Stimulated activated naive CD4-positive, alpha-beta T cell (primary cell): Measurements from ENCODE around the gene G2E3.
"Not testable (repeated sequence)": the region's sequence is repeated elsewhere in the genome, so short reads cannot be mapped to it uniquely, and the experiment has no call there.

Source experiments
- DNase-seq, 6 experiments: peaks; one replicate each; lab custom pipeline; 2025; lab: John Stamatoyannopoulos, UW

G2E3 gene

DNA sequence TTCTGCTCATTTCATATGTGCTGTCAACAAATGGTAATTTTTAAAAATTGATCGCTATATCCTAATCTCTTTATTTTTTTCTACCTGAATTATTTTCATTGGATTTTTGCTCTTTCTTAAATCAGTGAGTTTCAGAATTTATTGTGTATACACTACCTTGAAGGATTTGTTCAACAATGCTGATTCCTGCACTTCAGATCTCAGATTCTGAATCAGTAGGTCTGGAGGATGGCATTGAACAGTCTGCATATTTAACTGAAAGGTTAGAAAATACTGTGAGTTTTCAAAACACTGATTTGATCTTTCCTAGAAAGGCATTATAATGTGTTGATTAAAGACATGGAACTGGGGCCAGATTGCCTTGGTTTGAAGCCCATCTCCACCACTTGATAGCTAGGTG is 1.6 kb downstream of the G2E3 start:
- no peak for DNase-seq

- no peak for DNase-seq
Observed at GRCh38 chr14:30564235-30564867, 5.4 kb downstream of the G2E3 start.

GRCh38 chr14:30564868-30565248 is 5.9 kb downstream of the G2E3 start:
- DNase-seq: no peak

GRCh38 chr14:30569216-30569902 is 10.4 kb downstream of the G2E3 start:
- no peak for DNase-seq

DNA sequence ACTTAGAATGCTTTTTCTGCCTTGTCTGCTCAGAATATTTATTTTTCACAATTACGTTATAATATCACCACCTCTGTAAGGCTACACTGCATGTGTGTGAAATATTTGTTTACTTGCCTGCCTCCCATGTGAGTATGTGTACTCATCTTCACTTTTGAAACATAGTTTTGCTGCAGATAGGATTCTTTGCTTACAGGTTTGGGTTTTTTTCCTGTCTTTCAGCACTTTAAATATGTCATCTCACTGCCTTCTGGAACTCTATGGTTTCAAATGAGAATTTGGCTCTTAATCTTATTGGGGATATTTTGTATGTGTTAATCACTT is 10.9 kb downstream of the G2E3 start:
- DNase-seq: no peak

GRCh38 chr14:30572237-30572636 is 13.3 kb downstream of the G2E3 start:
- no peak for DNase-seq

DNA sequence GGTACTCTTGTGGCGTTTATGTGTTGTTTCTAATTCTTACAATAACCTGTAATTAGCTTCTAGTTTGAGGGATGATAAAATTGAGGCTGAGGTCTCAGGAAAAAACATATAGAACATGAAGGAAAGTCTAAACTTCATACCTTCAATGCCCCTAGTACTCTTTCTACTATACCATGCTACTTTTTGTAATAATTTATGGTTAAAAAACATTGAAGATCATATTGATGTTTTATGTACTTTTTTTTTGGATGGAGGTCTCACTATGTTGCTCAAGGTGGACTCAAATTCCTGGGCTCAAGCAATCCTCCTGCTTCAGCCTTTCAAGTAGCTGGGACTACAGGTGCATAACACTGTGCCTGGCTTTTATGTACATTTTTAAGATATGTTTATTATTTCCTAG is 13.8 kb downstream of the G2E3 start:
- DNase-seq: no peak

DNA sequence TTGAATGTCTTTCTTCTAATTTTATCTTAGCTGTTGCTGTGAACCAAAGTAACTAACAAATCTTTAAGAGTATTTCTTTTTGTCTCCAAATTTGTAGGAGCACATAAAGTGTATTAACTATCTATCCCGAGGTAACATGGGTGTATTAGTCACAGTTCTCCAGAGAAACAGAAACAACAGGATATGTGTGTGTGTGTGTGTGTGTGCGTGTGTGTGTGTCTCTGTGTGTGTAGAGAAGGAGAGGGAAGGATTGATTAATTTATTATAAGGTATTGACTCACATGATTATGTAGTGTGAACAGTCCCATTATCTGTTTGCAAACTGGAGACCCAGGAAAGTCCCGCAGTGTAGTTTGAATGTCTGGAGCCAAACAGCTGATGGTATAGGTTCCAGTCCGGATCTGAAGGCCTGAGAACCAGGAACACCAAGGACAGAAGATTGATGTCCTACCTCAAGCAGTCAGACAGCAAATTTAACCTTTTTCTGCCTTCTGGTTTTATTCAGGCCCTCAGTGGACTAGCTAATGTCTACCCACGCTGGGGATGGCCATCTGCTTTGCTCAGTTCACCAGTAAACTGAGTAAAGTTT is 14.4 kb downstream of the G2E3 start:
- DNase-seq: no peak

DNA sequence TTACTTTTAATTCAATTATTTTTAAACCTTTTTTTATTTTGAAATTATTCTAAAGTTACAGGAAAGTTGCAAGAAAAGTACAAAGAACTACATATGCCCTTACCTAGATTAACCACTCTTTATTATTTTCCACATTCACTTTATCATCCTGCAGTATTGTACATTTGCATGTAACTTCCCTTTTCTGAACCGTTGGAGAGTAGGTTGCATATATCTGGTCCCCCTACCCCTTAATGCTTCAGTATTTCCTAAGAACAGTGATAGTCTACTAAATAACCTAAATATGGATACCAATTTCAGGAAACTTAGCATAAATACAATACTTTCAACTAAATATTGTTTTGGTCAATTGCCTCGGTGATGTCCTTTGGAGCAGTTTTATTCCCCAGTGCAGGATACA is 15.0 kb downstream of the G2E3 start:
- no peak for DNase-seq

- DNase-seq: not testable (repeated sequence)
Observed at GRCh38 chr14:30574777-30575176, 15.8 kb downstream of the G2E3 start.

DNA sequence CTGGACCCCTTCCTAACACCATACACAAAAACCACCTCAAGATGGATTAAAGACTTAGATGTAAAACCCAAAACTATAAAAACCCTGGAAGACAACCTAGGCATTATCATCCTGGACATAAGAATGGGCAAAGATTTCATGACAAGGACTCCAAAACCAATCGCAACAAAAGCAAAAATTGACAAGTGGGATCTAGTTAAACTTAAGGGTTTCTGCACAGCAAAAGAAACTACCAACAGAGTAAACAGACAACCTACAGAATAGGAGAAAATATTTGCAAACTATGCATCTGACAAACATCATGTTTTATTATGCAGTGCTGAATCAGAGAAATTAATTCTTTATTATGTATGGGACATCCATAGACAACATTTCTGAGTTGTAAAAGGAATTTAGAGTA is 17.4 kb downstream of the G2E3 start:
- not testable (repeated sequence) for DNase-seq

DNA sequence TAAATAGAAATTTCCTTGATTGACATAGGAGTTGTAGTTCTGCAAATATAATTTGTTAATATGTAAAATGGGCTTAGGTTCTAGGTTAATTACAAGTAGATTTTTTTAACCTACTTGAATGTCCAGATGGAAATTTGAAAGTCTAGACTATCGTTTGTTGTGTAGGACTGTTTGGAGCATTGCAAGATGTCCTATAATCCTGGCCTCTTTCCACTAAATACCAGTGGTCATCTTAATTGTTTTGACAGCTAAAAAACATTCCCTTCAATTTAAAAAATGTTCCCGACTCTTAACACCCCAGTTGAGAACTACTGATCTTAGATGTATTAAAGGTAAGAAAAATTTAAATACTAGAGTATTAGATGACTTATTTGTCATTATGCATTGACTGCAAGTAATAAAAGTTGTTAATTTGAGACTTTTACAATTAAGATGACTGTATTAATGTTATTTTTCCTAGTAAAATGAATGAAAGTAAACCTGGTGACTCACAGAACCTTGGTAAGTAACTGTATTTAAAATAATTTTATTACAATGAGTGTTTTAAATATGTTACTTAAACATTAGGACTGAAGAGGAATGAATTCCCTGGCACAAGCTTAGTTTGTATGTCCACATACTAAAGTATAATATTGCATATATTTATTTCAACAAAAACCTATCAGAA is 21.8 kb downstream of the G2E3 start:
- no peak for DNase-seq

GRCh38 chr14:30581283-30581625 is 22.3 kb downstream of the G2E3 start:
- no peak for DNase-seq

DNA sequence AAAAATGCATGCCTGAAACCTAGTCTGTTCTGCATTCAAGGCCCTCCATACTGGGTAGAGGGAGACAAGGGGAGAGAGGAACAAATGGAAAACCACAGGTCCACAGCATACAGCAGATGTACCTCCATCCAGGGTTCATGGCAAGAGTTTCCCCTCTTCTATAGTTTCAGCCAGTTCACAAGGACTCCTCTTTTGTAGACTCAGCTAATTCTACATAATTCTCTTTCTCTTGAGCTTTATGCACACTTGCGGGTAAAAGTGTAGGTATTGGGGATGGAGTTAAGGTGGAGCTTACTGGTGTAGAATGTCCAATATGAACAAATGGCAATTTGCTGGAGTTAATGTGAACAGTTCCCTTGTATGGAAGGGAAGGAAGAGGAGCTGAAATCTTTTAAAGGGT is 23.4 kb downstream of the G2E3 start:
- DNase-seq: no peak

GRCh38 chr14:30584058-30584630 is 25.2 kb downstream of the G2E3 start:
- DNase-seq: no peak

DNA sequence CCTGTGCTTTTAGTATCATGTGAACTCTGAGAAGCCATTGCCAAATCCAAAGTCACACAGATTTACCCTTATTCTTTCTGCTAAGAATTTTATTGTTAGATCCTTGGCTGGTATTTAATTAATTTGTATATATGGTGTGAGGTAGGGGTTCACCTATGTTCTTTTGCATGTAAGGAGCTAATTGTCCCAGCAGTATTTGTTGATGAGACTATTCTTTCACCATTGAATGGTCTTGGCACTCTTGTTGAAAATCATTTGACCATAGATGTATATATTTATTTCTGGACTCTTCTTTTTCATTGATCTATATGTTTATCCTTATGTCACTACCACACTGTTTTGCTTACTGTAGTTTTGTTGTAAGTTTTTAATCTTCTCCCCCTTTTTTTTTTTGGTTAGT is 26.2 kb downstream of the G2E3 start:
- no peak for DNase-seq

DNA sequence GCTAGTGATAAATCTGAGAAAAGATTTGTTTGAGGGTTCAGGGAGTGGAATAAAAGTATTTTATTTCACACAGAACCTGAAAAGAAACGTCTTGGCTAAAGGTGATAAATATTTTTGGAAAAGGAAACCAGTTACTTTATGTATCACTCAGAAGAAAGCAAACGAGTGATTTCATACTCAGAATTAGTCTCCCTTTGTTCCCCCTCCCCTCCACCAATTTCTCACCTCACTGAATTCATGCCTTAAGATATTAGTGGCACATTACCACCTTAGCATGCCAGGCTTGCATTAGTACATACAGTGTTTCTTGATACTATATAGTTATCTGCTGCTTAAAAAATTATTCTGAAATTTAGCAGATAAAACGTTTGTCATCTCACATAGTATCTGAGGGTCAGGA is 28.2 kb downstream of the G2E3 start:
- DNase-seq: no peak

DNA sequence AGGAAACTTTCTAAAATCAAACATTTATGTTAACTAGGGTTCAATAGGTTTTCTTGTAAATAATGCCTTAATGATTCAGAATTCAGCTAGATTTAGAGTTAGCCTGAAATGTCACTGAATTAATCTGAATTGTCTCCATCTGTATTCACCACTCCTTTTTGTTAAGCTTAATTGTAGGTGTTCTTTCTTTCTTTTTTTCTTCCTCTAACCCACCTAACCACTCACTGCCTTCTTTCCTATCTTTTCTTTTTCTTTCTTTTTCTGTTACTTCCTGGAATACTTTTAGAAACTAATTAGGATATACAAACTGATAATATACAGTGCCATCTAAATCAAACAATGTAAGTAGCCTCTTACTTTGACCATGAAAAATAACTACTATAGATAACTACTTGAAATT is 29.9 kb downstream of the G2E3 start:
- no peak for DNase-seq

- DNase-seq: no peak
Observed at GRCh38 chr14:30596935-30597334, 38.0 kb downstream of the G2E3 start.

DNA sequence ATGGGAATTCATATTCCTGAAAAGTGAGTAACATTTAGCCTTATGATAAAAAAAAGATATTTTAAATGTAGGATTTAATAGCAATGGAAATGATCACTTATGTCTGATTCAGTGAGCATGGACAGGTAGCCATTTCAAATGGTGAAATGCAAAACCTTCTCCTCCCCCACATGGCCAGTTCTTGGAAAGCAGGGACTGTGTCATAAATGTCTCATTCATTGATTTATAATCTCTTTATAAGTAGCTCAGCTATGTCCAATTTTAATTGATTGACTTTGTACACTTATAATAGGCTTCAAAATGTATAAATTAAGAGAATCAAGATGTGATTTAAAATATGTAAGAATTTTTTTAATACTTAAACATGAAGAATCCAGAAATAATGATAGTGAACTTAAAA is 38.5 kb downstream of the G2E3 start:
- no peak for DNase-seq

DNA sequence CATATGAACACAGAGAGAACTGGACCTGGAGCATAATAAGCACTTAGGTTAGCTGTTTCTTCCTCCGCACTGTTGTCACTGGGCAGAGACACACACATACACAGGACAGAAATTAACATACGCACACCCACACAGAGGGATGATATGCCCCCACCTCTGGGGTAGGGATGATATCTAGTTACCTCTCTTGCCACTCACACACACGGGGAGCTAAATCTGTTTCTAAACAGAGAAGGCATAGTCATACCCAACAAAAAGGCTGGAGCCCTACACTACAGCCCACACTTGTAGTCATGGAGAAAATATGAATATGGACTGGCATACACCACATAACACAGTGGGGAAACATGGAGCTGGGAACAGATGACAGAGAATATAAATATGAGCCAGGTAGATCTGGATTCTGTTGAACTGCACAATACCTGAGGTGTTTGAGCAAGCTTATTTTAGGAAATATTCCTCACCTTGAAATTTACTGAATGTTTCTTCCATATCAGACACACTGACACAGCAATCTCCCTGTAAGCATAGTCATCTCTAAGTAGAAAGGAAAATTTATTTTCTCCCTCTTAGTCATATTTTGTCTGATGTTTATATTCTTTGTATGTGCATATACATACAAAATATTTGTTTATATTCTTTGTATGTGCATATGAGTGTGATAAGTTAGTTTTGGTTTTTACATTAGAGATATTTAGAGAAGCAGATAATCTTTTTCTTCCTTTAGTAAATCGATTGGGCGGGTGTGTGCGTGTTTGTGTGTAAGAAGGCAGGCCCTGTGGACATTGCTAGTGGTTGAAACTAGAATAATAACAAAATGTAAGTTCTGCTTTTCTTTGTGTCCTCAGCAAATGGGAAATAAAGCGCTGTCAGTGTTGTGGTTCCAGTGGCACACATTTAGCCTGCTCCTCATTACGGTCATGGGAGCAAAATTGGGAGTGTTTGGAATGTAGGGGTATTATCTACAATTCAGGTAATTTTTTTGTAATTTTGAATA is 42.3 kb downstream of the G2E3 start:
- no peak for DNase-seq

GRCh38 chr14:30603402-30603801 is 44.4 kb downstream of the G2E3 start:
- no peak for DNase-seq
